ENCODE measurements around the gene LAMP2. TPM values are rescaled to one million over a fixed set of nuclear protein-coding genes. Genes with fewer than 3 reads are reported as not detected.

LAMP2 gene
- total RNA-seq, 6 experiments from 2014 or later = 86.3 to 235 (median 183) TPM

DNA sequence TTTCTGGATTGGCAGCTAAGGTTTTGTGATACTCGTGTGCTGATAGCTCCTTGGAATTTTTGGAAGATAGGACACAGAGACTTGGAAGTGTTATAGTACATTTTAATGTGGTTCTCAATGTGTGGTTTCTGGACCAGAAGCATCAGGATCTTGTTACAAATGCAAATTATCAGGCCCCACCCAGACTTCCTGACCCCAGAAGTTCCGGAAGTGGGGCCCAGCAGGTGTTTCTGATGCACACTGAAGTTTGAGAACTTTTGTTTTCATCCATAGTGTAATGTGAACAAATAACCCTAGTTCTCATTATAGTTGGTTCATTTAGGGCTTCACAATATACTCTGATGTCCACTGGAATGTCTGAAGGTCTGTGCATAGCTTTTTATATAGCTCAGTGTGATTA is 49.6 kb downstream of the LAMP2 start:
- no peaks in the 10 kb centered on the region for H3K36me3 ChIP-seq
- intact Hi-C loops (cut with DNase I) = no loop called here
- no peak for ATAC-seq
- 42% methylated on average over 2 of the region's 2 CpGs for WGBS (ENCODE audit: insufficient coverage, low coverage, low lambda C conversion rate, missing lambda C conversion rate)
- TF ChIP-seq, protein P1, sequence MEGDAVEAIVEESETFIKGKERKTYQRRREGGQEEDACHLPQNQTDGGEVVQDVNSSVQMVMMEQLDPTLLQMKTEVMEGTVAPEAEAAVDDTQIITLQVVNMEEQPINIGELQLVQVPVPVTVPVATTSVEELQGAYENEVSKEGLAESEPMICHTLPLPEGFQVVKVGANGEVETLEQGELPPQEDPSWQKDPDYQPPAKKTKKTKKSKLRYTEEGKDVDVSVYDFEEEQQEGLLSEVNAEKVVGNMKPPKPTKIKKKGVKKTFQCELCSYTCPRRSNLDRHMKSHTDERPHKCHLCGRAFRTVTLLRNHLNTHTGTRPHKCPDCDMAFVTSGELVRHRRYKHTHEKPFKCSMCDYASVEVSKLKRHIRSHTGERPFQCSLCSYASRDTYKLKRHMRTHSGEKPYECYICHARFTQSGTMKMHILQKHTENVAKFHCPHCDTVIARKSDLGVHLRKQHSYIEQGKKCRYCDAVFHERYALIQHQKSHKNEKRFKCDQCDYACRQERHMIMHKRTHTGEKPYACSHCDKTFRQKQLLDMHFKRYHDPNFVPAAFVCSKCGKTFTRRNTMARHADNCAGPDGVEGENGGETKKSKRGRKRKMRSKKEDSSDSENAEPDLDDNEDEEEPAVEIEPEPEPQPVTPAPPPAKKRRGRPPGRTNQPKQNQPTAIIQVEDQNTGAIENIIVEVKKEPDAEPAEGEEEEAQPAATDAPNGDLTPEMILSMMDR (IDR thresholded peaks at IDR 0.05) = no peak
- TF ChIP-seq POLR2A (IDR thresholded peaks at IDR 0.05) = no peak
- H3K27ac ChIP-seq = no peak overlapping the region
- no peaks in the 10 kb centered on the region for H3K4me1 ChIP-seq
- no peak for DNase-seq
- no peaks in the 10 kb centered on the region for H3K27me3 ChIP-seq
- no peaks in the 10 kb centered on the region for H3K9me3 ChIP-seq
- H3K4me3 ChIP-seq = no peak overlapping the region

DNA sequence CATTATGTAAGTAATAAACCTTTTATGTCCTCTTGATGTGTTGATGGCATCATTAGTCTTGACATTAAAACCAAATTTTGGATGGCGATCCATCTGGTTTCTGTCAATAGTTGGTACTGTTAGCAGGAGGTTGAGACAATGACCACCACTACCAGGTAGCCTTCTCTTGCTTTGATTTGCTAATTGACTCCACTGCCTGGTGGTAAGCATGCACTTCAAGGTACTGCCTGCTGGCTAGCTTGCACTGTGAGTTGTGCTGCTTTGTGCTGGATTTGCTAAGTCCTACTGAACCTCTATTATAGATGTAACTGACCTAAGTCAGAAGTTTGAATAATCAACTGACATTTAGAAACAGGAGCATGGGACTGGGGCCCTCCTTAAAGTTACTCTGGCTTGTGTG is 60.9 kb downstream of the LAMP2 start:
- ATAC-seq (no peak), DNase-seq (no peak)
- no peak overlapping the region for H3K4me3 ChIP-seq
- H3K27ac ChIP-seq = no peak overlapping the region
- intact Hi-C loops (cut with DNase I) = no loop called here
- no peak for TF ChIP-seq POLR2A (IDR thresholded peaks at IDR 0.05)
- H3K27me3 ChIP-seq = peaks cover 0 to 4% of the 10 kb centered on the region in 2 donors
- 77% methylated on average over 1 of the region's 1 CpG for WGBS (ENCODE audit: insufficient coverage, low coverage, low lambda C conversion rate, missing lambda C conversion rate)
- H3K9me3 ChIP-seq = no peaks in the 10 kb centered on the region
- no peaks in the 10 kb centered on the region for H3K36me3 ChIP-seq
- H3K4me1 ChIP-seq = no peaks in the 10 kb centered on the region

DNA sequence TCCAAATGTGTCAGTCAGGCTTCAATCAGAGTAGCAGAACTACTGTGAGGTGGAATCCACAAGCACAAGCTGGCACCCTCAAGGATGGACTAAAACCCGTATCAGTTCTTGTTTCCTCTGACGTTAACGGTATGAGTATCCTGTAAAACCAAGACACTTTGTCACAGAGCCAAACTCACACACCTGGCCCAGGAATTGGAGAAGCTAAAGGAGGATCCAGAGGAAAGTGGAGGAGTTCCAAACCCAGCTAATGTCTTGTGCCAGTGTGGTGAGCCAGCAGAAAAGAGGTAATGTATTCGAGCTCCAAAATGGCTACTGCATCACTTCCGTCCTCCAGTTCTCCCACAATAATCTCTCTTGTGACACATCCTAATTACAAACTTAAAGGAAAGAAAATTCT is 62.5 kb downstream of the LAMP2 start:
- ATAC-seq = no peak
- DNase-seq = no peak
- no peak for TF ChIP-seq POLR2A (IDR thresholded peaks at IDR 0.05)
- TF ChIP-seq, protein P1 (IDR thresholded peaks at IDR 0.05) = no peak
- WGBS (ENCODE audit: insufficient coverage, low coverage, low lambda C conversion rate, missing lambda C conversion rate) = 72% methylated on average over 5 of the region's 5 CpGs
- H3K36me3 ChIP-seq = no peaks in the 10 kb centered on the region
- intact Hi-C loops (cut with DNase I) = no loop called here
- H3K4me3 ChIP-seq = no peak overlapping the region
- H3K9me3 ChIP-seq = no peaks in the 10 kb centered on the region
- no peak overlapping the region for H3K27ac ChIP-seq
- H3K27me3 ChIP-seq = peaks cover 0 to 4% of the 10 kb centered on the region in 2 donors
- H3K4me1 ChIP-seq = no peaks in the 10 kb centered on the region

DNA sequence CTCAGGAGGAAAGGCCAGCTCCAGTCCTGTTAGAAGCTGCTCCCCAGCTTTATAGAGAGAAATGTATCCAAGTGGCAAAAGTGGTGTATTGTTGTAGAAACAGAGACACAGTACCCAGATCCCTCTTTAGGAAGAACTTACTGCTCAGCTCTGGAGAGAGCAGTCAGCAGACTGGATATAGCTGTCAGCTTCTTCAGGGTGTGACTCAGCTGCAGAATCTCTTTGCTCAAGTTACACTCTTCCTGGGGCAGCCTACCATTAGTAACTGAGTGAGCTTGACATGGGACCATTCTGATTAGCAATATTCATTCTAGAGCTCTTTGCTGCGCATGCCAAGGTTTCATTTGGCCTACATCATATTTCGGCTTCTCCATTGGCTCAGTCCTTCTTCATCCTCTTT is 66.7 kb downstream of the LAMP2 start:
- Histone ChIP-seq H3K36me3 (no peaks in the 10 kb centered on the region), H3K27ac (no peak overlapping the region), H3K27me3 (peaks cover 0 to 4% of the 10 kb centered on the region in 2 donors), H3K4me1 (no peaks in the 10 kb centered on the region), H3K4me3 (no peak overlapping the region), H3K9me3 (no peaks in the 10 kb centered on the region)
- WGBS (ENCODE audit: insufficient coverage, low coverage, low lambda C conversion rate, missing lambda C conversion rate) = 77% methylated on average over 2 of the region's 2 CpGs
- DNase-seq (no peak), ATAC-seq (no peak)
- TF ChIP-seq, protein P1 (IDR thresholded peaks at IDR 0.05) = no peak
- no peak for TF ChIP-seq POLR2A (IDR thresholded peaks at IDR 0.05)
- intact Hi-C loops (cut with DNase I) = no loop called here

DNA sequence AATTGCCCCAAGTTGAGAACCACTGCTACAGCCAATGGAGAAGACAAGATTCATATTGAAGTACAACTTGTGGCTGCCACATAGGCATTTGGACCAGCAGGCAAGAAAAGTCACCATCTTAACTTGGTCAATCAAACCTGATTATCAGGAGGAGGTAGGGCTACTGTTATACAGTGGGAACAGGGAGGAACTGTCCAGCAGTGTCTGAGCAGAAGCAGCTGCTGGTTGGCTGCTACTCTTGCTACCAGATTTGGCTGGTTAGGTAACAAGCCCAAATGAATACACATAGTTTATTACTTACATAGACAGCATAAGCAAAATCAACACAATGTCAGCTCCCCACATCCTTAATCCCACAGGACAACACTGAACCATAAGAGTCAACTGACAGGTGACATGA is 67.8 kb downstream of the LAMP2 start:
- no peak for TF ChIP-seq POLR2A (IDR thresholded peaks at IDR 0.05)
- TF ChIP-seq, protein P1 (IDR thresholded peaks at IDR 0.05) = no peak
- intact Hi-C loops (cut with DNase I) = no loop called here
- Histone ChIP-seq H3K4me3 (no peak overlapping the region), H3K36me3 (no peaks in the 10 kb centered on the region), H3K9me3 (no peaks in the 10 kb centered on the region), H3K27ac (no peak overlapping the region), H3K27me3 (peaks cover 0 to 4% of the 10 kb centered on the region in 2 donors), H3K4me1 (no peaks in the 10 kb centered on the region)
- DNase-seq = no peak
- ATAC-seq = no peak

All from right lobe of liver (tissue), 6 donors.